ENCODE measurements around the gene CD209. TPM values are rescaled to one million over a fixed set of nuclear protein-coding genes. Genes with fewer than 3 reads are reported as not detected.

CD209 gene
- total and polyA plus RNA-seq, 9 of the 15 experiments (the other 6 are each of a cell fraction or from before 2014, with no cell fraction given) = 0.01 TPM; not detected in 8

DNA sequence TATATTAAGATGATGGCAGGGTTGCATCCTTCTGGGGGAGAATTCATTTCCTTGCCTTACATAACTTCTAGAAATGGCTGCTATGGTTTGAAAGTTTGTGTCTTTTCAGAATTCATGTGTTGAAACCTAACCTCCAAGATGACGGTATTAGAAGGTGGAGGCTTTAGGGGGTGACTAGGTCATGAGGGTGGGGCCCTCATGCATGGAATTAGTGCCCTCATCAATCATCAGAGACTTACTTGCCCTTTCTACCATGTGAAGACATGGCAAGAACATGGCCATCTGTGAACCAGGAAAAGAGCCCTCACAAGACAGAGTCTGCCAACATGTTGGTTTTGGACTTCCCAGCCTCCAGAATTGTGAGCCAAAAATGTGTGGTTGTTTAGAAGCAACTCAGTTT lies 30.6 kb downstream of the CD209 start:
- POLR2A ChIA-PET = no interaction called here
- in situ Hi-C loops (cut with MboI) (no loop called here), intact Hi-C loops (cut with micrococcal nuclease) (no loop called here)

GRCh38 chr19:7715671-7716070 lies 31.7 kb downstream of the CD209 start:
- Histone ChIP-seq H4K20me1 (replicated peaks; ENCODE audit: control insufficient read depth, insufficient read depth, low read length) (no peaks in the 10 kb centered on the region), H2AFZ (ENCODE audit: low read depth, low read length) (no peak overlapping the region), H3K9me3 (replicated peaks; ENCODE audit: control insufficient read depth, insufficient read depth, low read depth, low read length) (no peaks in the 10 kb centered on the region), H3K79me2 (ENCODE audit: control insufficient read depth, insufficient read depth, low read length) (no peaks in the 10 kb centered on the region), H3K9me1 (ENCODE audit: control insufficient read depth, insufficient read depth, low read length) (no peaks in the 10 kb centered on the region), H3K27ac (ENCODE audit: extremely low read depth, low read depth, low read length) (no peak overlapping the region), H3K9ac (ENCODE audit: insufficient read depth in 1 of 2, low read depth in 2 of 2, low read length in 2 of 2) (no peak overlapping the region), H3K4me1 (replicated peaks in 1 of 2; ENCODE audit: control insufficient read depth in 2 of 2, insufficient read depth in 2 of 2, low read length in 2 of 2) (no peaks in the 10 kb centered on the region; a peak in 1 of 5 replicates), H3K4me2 (ENCODE audit: insufficient read depth, low read length) (no peak overlapping the region), H3K36me3 (ENCODE audit: control insufficient read depth, insufficient read depth, low read length) (no peaks in the 10 kb centered on the region), H3K27me3 (ENCODE audit: control insufficient read depth in 2 of 2, insufficient read depth in 2 of 2, low read length in 2 of 2) (peaks cover 4 to 6% of the 10 kb centered on the region in 2 experiments; a peak in 3 of 5 replicates), H3K4me3 (no peak overlapping the region)
- 0% methylated on average over 1 of the region's 1 CpG for WGBS (ENCODE audit: insufficient coverage, low coverage, missing lambda C conversion rate)
- POLR2A ChIA-PET = no interaction called here
- in situ Hi-C loops (cut with MboI) (no loop called here), intact Hi-C loops (cut with micrococcal nuclease) (no loop called here)
- ATAC-seq (no peak), DNase-seq (ENCODE audit: extremely low read depth in 1 of 4, low spot score in 3 of 4) (no peak), FAIRE-seq (no peak)
- CTCF ChIA-PET (ENCODE audit: low intra/inter-chr PET ratio) = no interaction called here
- no TSS peak for BruUV-seq (replicated peaks)
- TF ChIP-seq ZNF121 (CRISPR knock-in tag; conservative IDR thresholded peaks at IDR 0.05) = no peak
- no peak for TF ChIP-seq SMAD2 (IDR thresholded peaks at IDR 0.05; ENCODE audit: low read depth, low read length)
- TF ChIP-seq TCF3 (CRISPR knock-in tag; IDR thresholded peaks at IDR 0.05) = no peak
- no peak for TF ChIP-seq CREB3 (tag; conservative IDR thresholded peaks at IDR 0.05; ENCODE audit: low read depth)
- no peak for TF ChIP-seq FOSL1 (tag; conservative IDR thresholded peaks at IDR 0.05)
- no peak for TF ChIP-seq JUND (IDR thresholded peaks at IDR 0.05; ENCODE audit: borderline replicate concordance, low read depth, low read length)
- no peak for TF ChIP-seq JUND (tag; IDR thresholded peaks at IDR 0.05; ENCODE audit: borderline replicate concordance, low read depth, low read length)
- TF ChIP-seq ZSCAN29 (IDR thresholded peaks at IDR 0.05) = no peak
- TF ChIP-seq, protein P1, sequence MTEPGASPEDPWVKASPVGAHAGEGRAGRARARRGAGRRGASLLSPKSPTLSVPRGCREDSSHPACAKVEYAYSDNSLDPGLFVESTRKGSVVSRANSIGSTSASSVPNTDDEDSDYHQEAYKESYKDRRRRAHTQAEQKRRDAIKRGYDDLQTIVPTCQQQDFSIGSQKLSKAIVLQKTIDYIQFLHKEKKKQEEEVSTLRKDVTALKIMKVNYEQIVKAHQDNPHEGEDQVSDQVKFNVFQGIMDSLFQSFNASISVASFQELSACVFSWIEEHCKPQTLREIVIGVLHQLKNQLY (CRISPR knock-in tag; conservative IDR thresholded peaks at IDR 0.05) = no peak

More for the DNA sequence above, 30.6 kb downstream of the CD209 start:
- Histone ChIP-seq H4K20me1 (replicated peaks; ENCODE audit: control insufficient read depth, insufficient read depth, low read length) (no peaks in the 10 kb centered on the region), H3K4me1 (replicated peaks in 1 of 2; ENCODE audit: control insufficient read depth in 2 of 2, insufficient read depth in 2 of 2, low read length in 2 of 2) (no peaks in the 10 kb centered on the region), H3K4me3 (no peak overlapping the region), H3K79me2 (ENCODE audit: control insufficient read depth, insufficient read depth, low read length) (no peaks in the 10 kb centered on the region), H3K27me3 (ENCODE audit: control insufficient read depth in 2 of 2, insufficient read depth in 2 of 2, low read length in 2 of 2) (peaks cover 5 to 6% of the 10 kb centered on the region in 2 experiments; a peak in 3 of 5 replicates), H3K4me2 (ENCODE audit: insufficient read depth, low read length) (no peak overlapping the region), H3K9ac (ENCODE audit: insufficient read depth in 1 of 2, low read depth in 2 of 2, low read length in 2 of 2) (no peak overlapping the region), H3K9me3 (replicated peaks; ENCODE audit: control insufficient read depth, insufficient read depth, low read depth, low read length) (no peaks in the 10 kb centered on the region), H3K27ac (ENCODE audit: extremely low read depth, low read depth, low read length) (no peak overlapping the region), H2AFZ (ENCODE audit: low read depth, low read length) (no peak overlapping the region), H3K36me3 (ENCODE audit: control insufficient read depth, insufficient read depth, low read length) (no peaks in the 10 kb centered on the region), H3K9me1 (ENCODE audit: control insufficient read depth, insufficient read depth, low read length) (no peaks in the 10 kb centered on the region)
- 0% methylated on average over 1 of the region's 1 CpG for WGBS (ENCODE audit: insufficient coverage, low coverage, missing lambda C conversion rate)
- DNase-seq (ENCODE audit: extremely low read depth in 1 of 4, low spot score in 3 of 4) (no peak), FAIRE-seq (no peak), ATAC-seq (no peak)
- TF ChIP-seq GTF2E2 (tag; IDR thresholded peaks at IDR 0.05) = no peak
- TF ChIP-seq ZC3H4 (CRISPR knock-in tag; IDR thresholded peaks at IDR 0.05; ENCODE audit: borderline replicate concordance) = no peak
- no peak for TF ChIP-seq POLR2A (conservative IDR thresholded peaks at IDR 0.05)
- no peak for TF ChIP-seq SIN3A (IDR thresholded peaks at IDR 0.05; ENCODE audit: borderline replicate concordance in 2 of 2, control insufficient read depth in 1 of 2, low read depth in 2 of 2, low read length in 2 of 2)
- TF ChIP-seq HDAC2 (IDR thresholded peaks at IDR 0.05) = no peak
- no peak for TF ChIP-seq DIDO1 (tag; IDR thresholded peaks at IDR 0.05; ENCODE audit: low read depth)
- no peak for TF ChIP-seq NEUROD1 (IDR thresholded peaks at IDR 0.05; ENCODE audit: borderline replicate concordance, low read depth, low read length, partially characterized antibody)
- no peak for TF ChIP-seq ZKSCAN1 (IDR thresholded peaks at IDR 0.05; ENCODE audit: low read depth, low read length)
- no peak for TF ChIP-seq ZNF830 (CRISPR knock-in tag; IDR thresholded peaks at IDR 0.05)
- no peak for TF ChIP-seq ZBTB1 (CRISPR knock-in tag; IDR thresholded peaks at IDR 0.05; ENCODE audit: borderline replicate concordance, low read depth)
- TF ChIP-seq NFE2L1 (tag; IDR thresholded peaks at IDR 0.05; ENCODE audit: borderline replicate concordance, low read depth) = no peak
- TF ChIP-seq NRF1 (conservative IDR thresholded peaks at IDR 0.05 in 1 of 2, IDR thresholded peaks at IDR 0.05 in 1 of 2) = no peak
- TF ChIP-seq MCM5 (IDR thresholded peaks at IDR 0.05; ENCODE audit: low read depth) = no peak
- CTCF ChIA-PET (ENCODE audit: low intra/inter-chr PET ratio) = interaction anchor here (0.6 kb wide), 1 partner anchor 479 kb away, joined by 4 read pairs; no protein-coding TSS in a partner anchor
- no TSS peak for BruUV-seq (replicated peaks)

Data from K562 (cell line).